Suprapubic skin (tissue), 4 donors: Measurements from ENCODE around the gene EPRS1. TPM values are rescaled to one million over a fixed set of nuclear protein-coding genes. Genes with fewer than 3 reads are reported as not detected.

ENCODE experiments used
- DNase-seq, 2 donors: peaks; one replicate each; pipeline ENCODE4 v3.0.0-alpha.2; 2019; ENCODE audit warnings: low spot score in 2 of 2
- H3K27ac ChIP-seq: fragments of 200-600 bp; sonication (generic); one replicate; pipeline ENCODE4 v1.5.1; 2019
- H3K27me3 ChIP-seq: fragments of 200-600 bp; sonication (generic); one replicate; pipeline ENCODE4 v1.5.1; 2019
- H3K36me3 ChIP-seq: fragments of 200-600 bp; sonication (generic); one replicate; pipeline ENCODE4 v1.5.1; 2019
- H3K4me1 ChIP-seq: fragments of 200-600 bp; sonication (generic); one replicate; pipeline ENCODE4 v1.5.1; 2019
- H3K4me3 ChIP-seq: fragments of 200-600 bp; sonication (generic); one replicate; pipeline ENCODE4 v1.5.1; 2019; ENCODE audit warnings: mild to moderate bottlenecking
- H3K9me3 ChIP-seq: fragments of 200-600 bp; sonication (generic); one replicate; pipeline ENCODE4 v1.5.1; 2019
- EP300 ChIP-seq: sonication (generic); formaldehyde crosslinking; IDR thresholded peaks from one replicate; pipeline ENCODE4 v1.6.1; 2017; ENCODE audit warnings: antibody characterized with exemption
- POLR2A ChIP-seq, 2 donors: fragments of 450-650 bp; IDR thresholded peaks; one replicate each; pipeline ENCODE4 v1.6.1; 2017; ENCODE audit warnings: antibody characterized with exemption in 2 of 2, mild to moderate bottlenecking in 2 of 2, moderate library complexity in 2 of 2
- POLR2AphosphoS5 ChIP-seq, 3 donors: sonication (generic); formaldehyde crosslinking; IDR thresholded peaks; one replicate each; pipeline ENCODE4 v1.6.1; 2017; ENCODE audit warnings: antibody characterized with exemption in 3 of 3
- WGBS: methylation state at CpG from one replicate; pipeline ENCODE4 v1.1.5; 2018; 5-methylcytosine and 5-hydroxymethylcytosine counted together
- total RNA-seq, 4 donors: library from RNA; depleted of rRNA; stranded (reverse); fragments of >200 nt; gene quantifications; one replicate each; pipeline ENCODE4 v1.1.0, GENCODE V29; 2016
- TF ChIP-seq, protein P1 (sequence below), 2 donors: fragments of 200-600 bp in 1 of 2; fragments of 450-650 bp in 1 of 2; sonication (generic) in 1 of 2; IDR thresholded peaks; one replicate each; pipeline ENCODE4 v1.5.1; 2016 to 2019; ENCODE audit warnings: antibody characterized with exemption in 2 of 2, mild to moderate bottlenecking in 1 of 2, moderate library complexity in 1 of 2

EPRS1 gene
- total RNA-seq, 4 donors from 2014 or later = 26.2 to 53.0 (median 46.4) TPM

DNA sequence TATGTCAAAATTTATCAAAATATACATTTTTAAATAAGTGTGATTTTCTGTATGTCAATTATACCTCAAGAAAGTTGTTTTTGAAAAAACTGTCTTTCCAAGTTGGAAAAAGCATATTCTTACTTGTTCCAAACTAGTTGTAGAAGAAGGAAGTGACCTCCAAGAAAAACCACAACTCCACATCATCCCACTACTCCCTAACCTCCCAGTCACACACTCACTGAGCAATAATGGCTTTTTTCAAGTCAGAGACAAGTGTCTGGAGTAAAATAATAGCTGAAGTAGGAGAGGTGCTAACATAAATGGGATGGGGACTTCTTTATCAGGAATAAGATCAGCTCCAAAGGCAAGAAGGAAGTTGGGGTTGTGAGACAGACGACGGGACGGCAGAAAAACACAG, 13.4 kb downstream of the EPRS1 start:
- TF ChIP-seq, protein P1, sequence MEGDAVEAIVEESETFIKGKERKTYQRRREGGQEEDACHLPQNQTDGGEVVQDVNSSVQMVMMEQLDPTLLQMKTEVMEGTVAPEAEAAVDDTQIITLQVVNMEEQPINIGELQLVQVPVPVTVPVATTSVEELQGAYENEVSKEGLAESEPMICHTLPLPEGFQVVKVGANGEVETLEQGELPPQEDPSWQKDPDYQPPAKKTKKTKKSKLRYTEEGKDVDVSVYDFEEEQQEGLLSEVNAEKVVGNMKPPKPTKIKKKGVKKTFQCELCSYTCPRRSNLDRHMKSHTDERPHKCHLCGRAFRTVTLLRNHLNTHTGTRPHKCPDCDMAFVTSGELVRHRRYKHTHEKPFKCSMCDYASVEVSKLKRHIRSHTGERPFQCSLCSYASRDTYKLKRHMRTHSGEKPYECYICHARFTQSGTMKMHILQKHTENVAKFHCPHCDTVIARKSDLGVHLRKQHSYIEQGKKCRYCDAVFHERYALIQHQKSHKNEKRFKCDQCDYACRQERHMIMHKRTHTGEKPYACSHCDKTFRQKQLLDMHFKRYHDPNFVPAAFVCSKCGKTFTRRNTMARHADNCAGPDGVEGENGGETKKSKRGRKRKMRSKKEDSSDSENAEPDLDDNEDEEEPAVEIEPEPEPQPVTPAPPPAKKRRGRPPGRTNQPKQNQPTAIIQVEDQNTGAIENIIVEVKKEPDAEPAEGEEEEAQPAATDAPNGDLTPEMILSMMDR (IDR thresholded peaks at IDR 0.05) = no peak
- TF ChIP-seq POLR2A (IDR thresholded peaks at IDR 0.05) = no peak
- no peak for TF ChIP-seq POLR2AphosphoS5 (IDR thresholded peaks at IDR 0.05)
- no peak for TF ChIP-seq EP300
- peaks cover 64% of the 10 kb centered on the region for H3K36me3 ChIP-seq
- WGBS = 82% methylated on average over 3 of the region's 3 CpGs

GRCh38 chr1:220031287-220031686, 15.0 kb downstream of the EPRS1 start:
- WGBS = 86% methylated on average over 2 of the region's 2 CpGs

More for the DNA sequence above, 13.4 kb downstream of the EPRS1 start:
- no peak overlapping the region for H3K27ac ChIP-seq
- no peak for DNase-seq
- no peak overlapping the region for H3K4me3 ChIP-seq
- H3K4me1 ChIP-seq = no peaks in the 10 kb centered on the region
- no peaks in the 10 kb centered on the region for H3K9me3 ChIP-seq
- H3K27me3 ChIP-seq = no peaks in the 10 kb centered on the region

GRCh38 chr1:220028346-220028895, 17.9 kb downstream of the EPRS1 start:
- no peak overlapping the region for H3K27ac ChIP-seq
- no peaks in the 10 kb centered on the region for H3K9me3 ChIP-seq
- DNase-seq = no peak
- H3K4me3 ChIP-seq = no peak overlapping the region
- TF ChIP-seq POLR2A (IDR thresholded peaks at IDR 0.05) = no peak
- TF ChIP-seq EP300 = no peak
- TF ChIP-seq POLR2AphosphoS5 (IDR thresholded peaks at IDR 0.05) = no peak
- TF ChIP-seq, protein P1 (IDR thresholded peaks at IDR 0.05) = no peak
- peaks cover 79% of the 10 kb centered on the region for H3K36me3 ChIP-seq
- H3K27me3 ChIP-seq = no peaks in the 10 kb centered on the region
- no peaks in the 10 kb centered on the region for H3K4me1 ChIP-seq
- WGBS = 77% methylated on average over 4 of the region's 4 CpGs

More at GRCh38 chr1:220031287-220031686, 15.0 kb downstream of the EPRS1 start:
- peaks cover 69% of the 10 kb centered on the region for H3K36me3 ChIP-seq
- H3K9me3 ChIP-seq = no peaks in the 10 kb centered on the region
- no peaks in the 10 kb centered on the region for H3K27me3 ChIP-seq
- TF ChIP-seq EP300 = no peak
- no peak for TF ChIP-seq POLR2A (IDR thresholded peaks at IDR 0.05)
- no peak for TF ChIP-seq POLR2AphosphoS5 (IDR thresholded peaks at IDR 0.05)
- TF ChIP-seq, protein P1 (IDR thresholded peaks at IDR 0.05) = no peak
- H3K4me1 ChIP-seq = no peaks in the 10 kb centered on the region
- H3K4me3 ChIP-seq = no peak overlapping the region
- no peak for DNase-seq
- no peak overlapping the region for H3K27ac ChIP-seq

GRCh38 chr1:220019071-220019470, 27.2 kb downstream of the EPRS1 start:
- Histone ChIP-seq H3K4me3 (no peak overlapping the region), H3K9me3 (no peaks in the 10 kb centered on the region), H3K27me3 (no peaks in the 10 kb centered on the region), H3K36me3 (peaks cover 81% of the 10 kb centered on the region), H3K4me1 (no peaks in the 10 kb centered on the region), H3K27ac (no peak overlapping the region)
- DNase-seq = no peak
- TF ChIP-seq EP300 (no peak), POLR2A (IDR thresholded peaks at IDR 0.05) (no peak)

- TF ChIP-seq, protein P1 (IDR thresholded peaks at IDR 0.05) = no peak
- no peak for TF ChIP-seq POLR2A (IDR thresholded peaks at IDR 0.05)
- no peak for TF ChIP-seq EP300
- no peak overlapping the region for H3K27ac ChIP-seq
- no peak for DNase-seq
- no peaks in the 10 kb centered on the region for H3K4me1 ChIP-seq
- WGBS = 80% methylated on average over 3 of the region's 3 CpGs
- H3K9me3 ChIP-seq = no peaks in the 10 kb centered on the region
- peaks cover 70% of the 10 kb centered on the region for H3K36me3 ChIP-seq
- no peaks in the 10 kb centered on the region for H3K27me3 ChIP-seq
- H3K4me3 ChIP-seq = no peak overlapping the region
Observed at GRCh38 chr1:220013497-220013896, 32.8 kb downstream of the EPRS1 start.

GRCh38 chr1:220012259-220012658, 34.0 kb downstream of the EPRS1 start:
- peaks cover 69% of the 10 kb centered on the region for H3K36me3 ChIP-seq

More at GRCh38 chr1:220012259-220012658, 34.0 kb downstream of the EPRS1 start:
- Histone ChIP-seq H3K4me1 (no peaks in the 10 kb centered on the region), H3K9me3 (no peaks in the 10 kb centered on the region), H3K27ac (no peak overlapping the region), H3K4me3 (no peak overlapping the region), H3K27me3 (no peaks in the 10 kb centered on the region)
- no peak for DNase-seq
- 39% methylated on average over 3 of the region's 3 CpGs for WGBS
- no peak for TF ChIP-seq EP300
- TF ChIP-seq, protein P1 (IDR thresholded peaks at IDR 0.05) = no peak
- no peak for TF ChIP-seq POLR2A (IDR thresholded peaks at IDR 0.05)
- TF ChIP-seq POLR2AphosphoS5 (IDR thresholded peaks at IDR 0.05) = no peak
